Coronary artery (tissue), 2 donors: Measurements from ENCODE around the gene COX7C.
"Not testable (repeated sequence)": the region's sequence is repeated elsewhere in the genome, so short reads cannot be mapped to it uniquely, and the experiment has no call there.

Source experiments
- DNase-seq: peaks from one replicate; pipeline ENCODE4 v3.0.0-alpha.2; 2017; ENCODE audit warnings: low spot score
- H3K27ac ChIP-seq, 2 donors: fragments of 200-600 bp; sonication (generic); one replicate each; pipeline ENCODE4 v1.5.1; 2016 to 2019
- H3K4me3 ChIP-seq: fragments of 200-600 bp; sonication (generic); 2 replicates; pipeline ENCODE4 v1.5.1; 2016; ENCODE audit warnings: mild to moderate bottlenecking, moderate library complexity
- CTCF ChIP-seq: fragments of 200-600 bp; sonication (generic); IDR thresholded peaks from one replicate; pipeline ENCODE4 v1.5.1; 2019; ENCODE audit warnings: antibody characterized with exemption

COX7C gene

GRCh38 chr5:86640998-86641397 lies 23.3 kb downstream of the COX7C start:
- no peak overlapping the region for H3K4me3 ChIP-seq
- no peak for DNase-seq
- no peak for TF ChIP-seq CTCF
- H3K27ac ChIP-seq: no peak overlapping the region

GRCh38 chr5:86644843-86645242 lies 27.1 kb downstream of the COX7C start:
- H3K27ac ChIP-seq: no peak overlapping the region
- no peak overlapping the region for H3K4me3 ChIP-seq
- no peak for DNase-seq
- no peak for TF ChIP-seq CTCF

- no peak for DNase-seq
- H3K4me3 ChIP-seq: no peak overlapping the region
- no peak for TF ChIP-seq CTCF
- no peak overlapping the region for H3K27ac ChIP-seq
Measured at GRCh38 chr5:86645885-86646284, 28.1 kb downstream of the COX7C start.

GRCh38 chr5:86646671-86647070 lies 28.9 kb downstream of the COX7C start:
- TF ChIP-seq CTCF: no peak
- Histone ChIP-seq H3K27ac (no peak overlapping the region), H3K4me3 (no peak overlapping the region)
- DNase-seq: no peak

GRCh38 chr5:86649832-86650505 lies 32.2 kb downstream of the COX7C start:
- no peak overlapping the region for H3K4me3 ChIP-seq
- H3K27ac ChIP-seq: no peak overlapping the region
- no peak for TF ChIP-seq CTCF
- no peak for DNase-seq

- not testable (repeated sequence) for H3K4me3 ChIP-seq, H3K27ac ChIP-seq, DNase-seq
Measured at GRCh38 chr5:86660771-86661170, 43.0 kb downstream of the COX7C start.

GRCh38 chr5:86664173-86664572 lies 46.4 kb downstream of the COX7C start:
- no peak for DNase-seq
- TF ChIP-seq CTCF: no peak
- no peak overlapping the region for H3K27ac ChIP-seq
- H3K4me3 ChIP-seq: no peak overlapping the region
